GM23338 (cell line): ENCODE data around the gene INSM2. TPM values are rescaled to one million over a fixed set of nuclear protein-coding genes. Genes with fewer than 3 reads are reported as not detected.

ENCODE experiments used
- ATAC-seq: fragments of 200-7000 bp; cut with Tn5 transposase; 3 replicates; pipeline ENCODE4 v1.9.1; 2020
- DNase-seq: peaks from one replicate; pipeline ENCODE4 v3.0.0-alpha.2; 2015; ENCODE audit warnings: low spot score
- H2AFZ ChIP-seq: fragments of 200-600 bp; sonication (generic); 2 replicates; pipeline ENCODE4 v1.8.0; 2016; ENCODE audit warnings: antibody characterized with exemption, mild to moderate bottlenecking, moderate library complexity
- H3F3A ChIP-seq: fragments of 200-600 bp; sonication (generic); replicated peaks from 2 replicates; pipeline ENCODE4 v1.8.0; 2017; ENCODE audit warnings: antibody characterized with exemption, mixed run types, low read depth
- H3K27ac ChIP-seq: fragments of 200-600 bp; sonication (generic); 2 replicates; pipeline ENCODE4 v1.6.1; 2016; ENCODE audit warnings: low read depth
- H3K27me3 ChIP-seq: fragments of 200-600 bp; sonication (generic); 2 replicates; pipeline ENCODE4 v1.8.0; 2016; ENCODE audit warnings: mild to moderate bottlenecking, mixed run types, moderate library complexity; ENCODE audit not compliant: insufficient read depth
- H3K36me3 ChIP-seq: fragments of 200-600 bp; sonication (generic); 2 replicates; pipeline ENCODE4 v1.8.0; 2016; ENCODE audit warnings: mild to moderate bottlenecking; ENCODE audit not compliant: insufficient read depth
- H3K4me1 ChIP-seq: fragments of 200-600 bp; sonication (generic); 2 replicates; pipeline ENCODE4 v1.8.0; 2016; ENCODE audit warnings: mild to moderate bottlenecking, moderate library complexity; ENCODE audit not compliant: insufficient read depth
- H3K4me2 ChIP-seq: fragments of 200-600 bp; sonication (generic); 2 replicates; pipeline ENCODE4 v1.7.1; 2017; ENCODE audit warnings: mixed run types
- H3K4me3 ChIP-seq: fragments of 200-600 bp; sonication (generic); 2 replicates; pipeline ENCODE4 v1.6.1; 2016; ENCODE audit warnings: mixed run types
- H3K79me2 ChIP-seq: fragments of 200-600 bp; sonication (generic); replicated peaks from 2 replicates; pipeline ENCODE4 v1.8.0; 2017; ENCODE audit warnings: mild to moderate bottlenecking; ENCODE audit not compliant: insufficient read depth
- H3K9me2 ChIP-seq: fragments of 200-600 bp; sonication (generic); 2 replicates; pipeline ENCODE4 v1.8.0; 2017; ENCODE audit not compliant: insufficient read depth
- H4K20me1 ChIP-seq: fragments of 200-600 bp; sonication (generic); replicated peaks from 2 replicates; pipeline ENCODE4 v1.8.0; 2017; ENCODE audit warnings: mild to moderate bottlenecking; ENCODE audit not compliant: insufficient read depth
- H3K27ac Mint-ChIP-seq: 2 replicates; pipeline ENCODE4 v1.8.0; 2020; ENCODE audit warnings: inconsistent platforms, mild to moderate bottlenecking, moderate library complexity, mixed read lengths
- H3K27me3 Mint-ChIP-seq: 3 replicates; pipeline ENCODE4 v1.8.0; 2022; ENCODE audit warnings: low read depth, mild to moderate bottlenecking, moderate library complexity, mixed read lengths, inconsistent platforms; ENCODE audit not compliant: insufficient read depth, poor library complexity
- H3K36me3 Mint-ChIP-seq: 3 replicates; pipeline ENCODE4 v1.8.0; 2021; ENCODE audit warnings: low read depth, mild to moderate bottlenecking, inconsistent platforms, moderate library complexity, mixed read lengths
- H3K4me1 Mint-ChIP-seq: 3 replicates; pipeline ENCODE4 v1.8.0; 2020; ENCODE audit warnings: mild to moderate bottlenecking, inconsistent platforms, mixed read lengths
- H3K4me3 Mint-ChIP-seq: 3 replicates; pipeline ENCODE4 v1.8.0; 2021; ENCODE audit warnings: moderate library complexity, mild to moderate bottlenecking, inconsistent platforms, mixed read lengths
- H3K9me3 Mint-ChIP-seq: 3 replicates; pipeline ENCODE4 v1.8.0; 2020; ENCODE audit warnings: moderate library complexity, mild to moderate bottlenecking, inconsistent platforms, mixed read lengths
- CREB1 ChIP-seq: fragments of 250-450 bp; sonication (Bioruptor Pico); IDR thresholded peaks from 2 replicates; pipeline ENCODE4 v1.5.0; 2020; ENCODE audit warnings: low read depth, mild to moderate bottlenecking, moderate library complexity
- EZH2 ChIP-seq: fragments of 200-600 bp; sonication (generic); IDR thresholded peaks from one replicate; pipeline ENCODE4 v1.8.0; 2017; ENCODE audit warnings: antibody characterized with exemption, mild to moderate bottlenecking, low read depth; ENCODE audit not compliant: unreplicated experiment
- EZH2phosphoT487 ChIP-seq: fragments of 200-600 bp; sonication (generic); IDR thresholded peaks from one replicate; pipeline ENCODE4 v1.8.1; 2018; ENCODE audit warnings: antibody characterized with exemption; ENCODE audit not compliant: unreplicated experiment
- JUNB ChIP-seq: IDR thresholded peaks from one replicate; pipeline ENCODE4 v1.6.1; 2016; ENCODE audit warnings: antibody characterized with exemption; ENCODE audit not compliant: unreplicated experiment
- NANOG ChIP-seq: IDR thresholded peaks from 2 replicates; pipeline ENCODE4 v1.6.1; 2016; ENCODE audit warnings: antibody characterized with exemption, borderline replicate concordance
- POLR2AphosphoS5 ChIP-seq: IDR thresholded peaks from 2 replicates; pipeline ENCODE4 v1.6.1; 2016; ENCODE audit warnings: antibody characterized with exemption, low read depth
- STAT1 ChIP-seq: IDR thresholded peaks from one replicate; pipeline ENCODE4 v1.6.1; 2016; ENCODE audit warnings: antibody characterized with exemption; ENCODE audit not compliant: unreplicated experiment
- ZNF114 ChIP-seq: fragments of 250-450 bp; sonication (Bioruptor Pico); IDR thresholded peaks from 2 replicates; pipeline ENCODE4 v1.5.0; 2020; ENCODE audit warnings: mild to moderate bottlenecking, moderate library complexity
- ZNF331 ChIP-seq: fragments of 250-450 bp; sonication (Bioruptor Pico); IDR thresholded peaks from 2 replicates; pipeline ENCODE4 v1.5.0; 2020; ENCODE audit warnings: low read depth, mild to moderate bottlenecking, moderate library complexity
- polyA plus RNA-seq: library from polyadenylated mRNA; unstranded; fragments of >200 nt; fragmentation: Nextera tagmentation; extraction: Ambion mirVana; gene quantifications from 2 replicates; pipeline ENCODE4 v1.2.1, GENCODE V29; 2016
- total RNA-seq: library from RNA; depleted of rRNA; stranded (reverse); fragments of >200 nt; shearing (Covaris generic); gene quantifications from 2 replicates; pipeline ENCODE4 v1.2.3, GENCODE V29; 2014
- TF ChIP-seq, protein P1 (sequence below), 2 experiments: fragments of 200-600 bp in 1 of 2; sonication (generic) in 1 of 2; conservative IDR thresholded peaks; 2 replicates each; pipeline versions ENCODE4 v1.5.1 to v1.6.1; 2016 to 2017; ENCODE audit warnings: antibody characterized with exemption in 2 of 2, low read depth in 2 of 2, mild to moderate bottlenecking in 2 of 2, moderate library complexity in 1 of 2
- TF ChIP-seq, protein P2 (sequence below): IDR thresholded peaks from one replicate; pipeline ENCODE4 v1.6.1; 2018; ENCODE audit warnings: antibody characterized with exemption; ENCODE audit not compliant: unreplicated experiment
- TF ChIP-seq, protein P3 (sequence below): fragments of 250-450 bp; sonication (Bioruptor Pico); IDR thresholded peaks from 2 replicates; pipeline ENCODE4 v1.5.0; 2020; ENCODE audit warnings: mild to moderate bottlenecking, moderate library complexity
- TF ChIP-seq, protein P4 (sequence below): IDR thresholded peaks from 2 replicates; pipeline ENCODE4 v1.6.1; 2016; ENCODE audit warnings: antibody characterized with exemption

Gene INSM2
- total and polyA plus RNA-seq, 2 experiments from 2014 or later, result not detected

DNA sequence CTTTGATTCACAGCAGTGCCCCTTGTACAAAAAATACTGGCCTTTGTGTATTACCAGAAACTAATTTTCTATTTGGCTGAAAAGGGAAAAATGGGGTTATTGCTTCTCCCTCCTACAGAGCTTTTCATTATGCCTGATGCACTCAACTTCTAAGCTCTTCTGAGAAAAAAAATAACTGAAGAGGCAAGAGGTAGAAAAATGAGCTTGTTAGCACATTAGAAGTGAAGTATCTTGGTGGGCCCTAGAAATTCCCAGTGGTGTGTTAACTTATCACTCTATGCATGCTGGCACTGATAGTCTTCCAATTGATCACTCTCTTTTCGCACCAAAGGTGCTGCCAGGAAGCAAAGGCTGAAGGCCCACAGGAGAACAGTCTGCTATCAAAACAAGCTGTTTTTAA, 17.1 kb downstream of the INSM2 start:
- no peaks in the 10 kb centered on the region for H3K4me1 ChIP-seq

More for the DNA sequence above, 17.1 kb downstream of the INSM2 start:
- Histone ChIP-seq H3K27me3 (no peaks in the 10 kb centered on the region), H3K79me2 (no peaks in the 10 kb centered on the region), H3K4me2 (no peak overlapping the region), H3K36me3 (no peaks in the 10 kb centered on the region), H4K20me1 (no peaks in the 10 kb centered on the region), H3K9me2 (no peaks in the 10 kb centered on the region), H3K27ac (no peak overlapping the region), H2AFZ (no peak overlapping the region), H3F3A (no peaks in the 10 kb centered on the region), H3K4me3 (no peak overlapping the region)
- H3K27me3 Mint-ChIP-seq, result no peaks in the 10 kb centered on the region
- no peak overlapping the region for H3K4me3 Mint-ChIP-seq
- H3K36me3 Mint-ChIP-seq, result no peaks in the 10 kb centered on the region
- TF ChIP-seq NANOG, result no peak
- no peak for TF ChIP-seq POLR2AphosphoS5
- TF ChIP-seq STAT1, result no peak
- no peak for TF ChIP-seq EZH2phosphoT487
- TF ChIP-seq ZNF114 (CRISPR knock-in tag), result no peak
- TF ChIP-seq JUNB, result no peak
- TF ChIP-seq EZH2, result no peak
- TF ChIP-seq, protein P1, sequence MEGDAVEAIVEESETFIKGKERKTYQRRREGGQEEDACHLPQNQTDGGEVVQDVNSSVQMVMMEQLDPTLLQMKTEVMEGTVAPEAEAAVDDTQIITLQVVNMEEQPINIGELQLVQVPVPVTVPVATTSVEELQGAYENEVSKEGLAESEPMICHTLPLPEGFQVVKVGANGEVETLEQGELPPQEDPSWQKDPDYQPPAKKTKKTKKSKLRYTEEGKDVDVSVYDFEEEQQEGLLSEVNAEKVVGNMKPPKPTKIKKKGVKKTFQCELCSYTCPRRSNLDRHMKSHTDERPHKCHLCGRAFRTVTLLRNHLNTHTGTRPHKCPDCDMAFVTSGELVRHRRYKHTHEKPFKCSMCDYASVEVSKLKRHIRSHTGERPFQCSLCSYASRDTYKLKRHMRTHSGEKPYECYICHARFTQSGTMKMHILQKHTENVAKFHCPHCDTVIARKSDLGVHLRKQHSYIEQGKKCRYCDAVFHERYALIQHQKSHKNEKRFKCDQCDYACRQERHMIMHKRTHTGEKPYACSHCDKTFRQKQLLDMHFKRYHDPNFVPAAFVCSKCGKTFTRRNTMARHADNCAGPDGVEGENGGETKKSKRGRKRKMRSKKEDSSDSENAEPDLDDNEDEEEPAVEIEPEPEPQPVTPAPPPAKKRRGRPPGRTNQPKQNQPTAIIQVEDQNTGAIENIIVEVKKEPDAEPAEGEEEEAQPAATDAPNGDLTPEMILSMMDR (conservative IDR thresholded peaks at IDR 0.05; ENCODE audit: low read depth in 2 of 2), result no peak
- TF ChIP-seq CREB1 (CRISPR knock-in tag), result no peak
- TF ChIP-seq, protein P2, sequence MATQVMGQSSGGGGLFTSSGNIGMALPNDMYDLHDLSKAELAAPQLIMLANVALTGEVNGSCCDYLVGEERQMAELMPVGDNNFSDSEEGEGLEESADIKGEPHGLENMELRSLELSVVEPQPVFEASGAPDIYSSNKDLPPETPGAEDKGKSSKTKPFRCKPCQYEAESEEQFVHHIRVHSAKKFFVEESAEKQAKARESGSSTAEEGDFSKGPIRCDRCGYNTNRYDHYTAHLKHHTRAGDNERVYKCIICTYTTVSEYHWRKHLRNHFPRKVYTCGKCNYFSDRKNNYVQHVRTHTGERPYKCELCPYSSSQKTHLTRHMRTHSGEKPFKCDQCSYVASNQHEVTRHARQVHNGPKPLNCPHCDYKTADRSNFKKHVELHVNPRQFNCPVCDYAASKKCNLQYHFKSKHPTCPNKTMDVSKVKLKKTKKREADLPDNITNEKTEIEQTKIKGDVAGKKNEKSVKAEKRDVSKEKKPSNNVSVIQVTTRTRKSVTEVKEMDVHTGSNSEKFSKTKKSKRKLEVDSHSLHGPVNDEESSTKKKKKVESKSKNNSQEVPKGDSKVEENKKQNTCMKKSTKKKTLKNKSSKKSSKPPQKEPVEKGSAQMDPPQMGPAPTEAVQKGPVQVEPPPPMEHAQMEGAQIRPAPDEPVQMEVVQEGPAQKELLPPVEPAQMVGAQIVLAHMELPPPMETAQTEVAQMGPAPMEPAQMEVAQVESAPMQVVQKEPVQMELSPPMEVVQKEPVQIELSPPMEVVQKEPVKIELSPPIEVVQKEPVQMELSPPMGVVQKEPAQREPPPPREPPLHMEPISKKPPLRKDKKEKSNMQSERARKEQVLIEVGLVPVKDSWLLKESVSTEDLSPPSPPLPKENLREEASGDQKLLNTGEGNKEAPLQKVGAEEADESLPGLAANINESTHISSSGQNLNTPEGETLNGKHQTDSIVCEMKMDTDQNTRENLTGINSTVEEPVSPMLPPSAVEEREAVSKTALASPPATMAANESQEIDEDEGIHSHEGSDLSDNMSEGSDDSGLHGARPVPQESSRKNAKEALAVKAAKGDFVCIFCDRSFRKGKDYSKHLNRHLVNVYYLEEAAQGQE, result no peak
- TF ChIP-seq, protein P3, sequence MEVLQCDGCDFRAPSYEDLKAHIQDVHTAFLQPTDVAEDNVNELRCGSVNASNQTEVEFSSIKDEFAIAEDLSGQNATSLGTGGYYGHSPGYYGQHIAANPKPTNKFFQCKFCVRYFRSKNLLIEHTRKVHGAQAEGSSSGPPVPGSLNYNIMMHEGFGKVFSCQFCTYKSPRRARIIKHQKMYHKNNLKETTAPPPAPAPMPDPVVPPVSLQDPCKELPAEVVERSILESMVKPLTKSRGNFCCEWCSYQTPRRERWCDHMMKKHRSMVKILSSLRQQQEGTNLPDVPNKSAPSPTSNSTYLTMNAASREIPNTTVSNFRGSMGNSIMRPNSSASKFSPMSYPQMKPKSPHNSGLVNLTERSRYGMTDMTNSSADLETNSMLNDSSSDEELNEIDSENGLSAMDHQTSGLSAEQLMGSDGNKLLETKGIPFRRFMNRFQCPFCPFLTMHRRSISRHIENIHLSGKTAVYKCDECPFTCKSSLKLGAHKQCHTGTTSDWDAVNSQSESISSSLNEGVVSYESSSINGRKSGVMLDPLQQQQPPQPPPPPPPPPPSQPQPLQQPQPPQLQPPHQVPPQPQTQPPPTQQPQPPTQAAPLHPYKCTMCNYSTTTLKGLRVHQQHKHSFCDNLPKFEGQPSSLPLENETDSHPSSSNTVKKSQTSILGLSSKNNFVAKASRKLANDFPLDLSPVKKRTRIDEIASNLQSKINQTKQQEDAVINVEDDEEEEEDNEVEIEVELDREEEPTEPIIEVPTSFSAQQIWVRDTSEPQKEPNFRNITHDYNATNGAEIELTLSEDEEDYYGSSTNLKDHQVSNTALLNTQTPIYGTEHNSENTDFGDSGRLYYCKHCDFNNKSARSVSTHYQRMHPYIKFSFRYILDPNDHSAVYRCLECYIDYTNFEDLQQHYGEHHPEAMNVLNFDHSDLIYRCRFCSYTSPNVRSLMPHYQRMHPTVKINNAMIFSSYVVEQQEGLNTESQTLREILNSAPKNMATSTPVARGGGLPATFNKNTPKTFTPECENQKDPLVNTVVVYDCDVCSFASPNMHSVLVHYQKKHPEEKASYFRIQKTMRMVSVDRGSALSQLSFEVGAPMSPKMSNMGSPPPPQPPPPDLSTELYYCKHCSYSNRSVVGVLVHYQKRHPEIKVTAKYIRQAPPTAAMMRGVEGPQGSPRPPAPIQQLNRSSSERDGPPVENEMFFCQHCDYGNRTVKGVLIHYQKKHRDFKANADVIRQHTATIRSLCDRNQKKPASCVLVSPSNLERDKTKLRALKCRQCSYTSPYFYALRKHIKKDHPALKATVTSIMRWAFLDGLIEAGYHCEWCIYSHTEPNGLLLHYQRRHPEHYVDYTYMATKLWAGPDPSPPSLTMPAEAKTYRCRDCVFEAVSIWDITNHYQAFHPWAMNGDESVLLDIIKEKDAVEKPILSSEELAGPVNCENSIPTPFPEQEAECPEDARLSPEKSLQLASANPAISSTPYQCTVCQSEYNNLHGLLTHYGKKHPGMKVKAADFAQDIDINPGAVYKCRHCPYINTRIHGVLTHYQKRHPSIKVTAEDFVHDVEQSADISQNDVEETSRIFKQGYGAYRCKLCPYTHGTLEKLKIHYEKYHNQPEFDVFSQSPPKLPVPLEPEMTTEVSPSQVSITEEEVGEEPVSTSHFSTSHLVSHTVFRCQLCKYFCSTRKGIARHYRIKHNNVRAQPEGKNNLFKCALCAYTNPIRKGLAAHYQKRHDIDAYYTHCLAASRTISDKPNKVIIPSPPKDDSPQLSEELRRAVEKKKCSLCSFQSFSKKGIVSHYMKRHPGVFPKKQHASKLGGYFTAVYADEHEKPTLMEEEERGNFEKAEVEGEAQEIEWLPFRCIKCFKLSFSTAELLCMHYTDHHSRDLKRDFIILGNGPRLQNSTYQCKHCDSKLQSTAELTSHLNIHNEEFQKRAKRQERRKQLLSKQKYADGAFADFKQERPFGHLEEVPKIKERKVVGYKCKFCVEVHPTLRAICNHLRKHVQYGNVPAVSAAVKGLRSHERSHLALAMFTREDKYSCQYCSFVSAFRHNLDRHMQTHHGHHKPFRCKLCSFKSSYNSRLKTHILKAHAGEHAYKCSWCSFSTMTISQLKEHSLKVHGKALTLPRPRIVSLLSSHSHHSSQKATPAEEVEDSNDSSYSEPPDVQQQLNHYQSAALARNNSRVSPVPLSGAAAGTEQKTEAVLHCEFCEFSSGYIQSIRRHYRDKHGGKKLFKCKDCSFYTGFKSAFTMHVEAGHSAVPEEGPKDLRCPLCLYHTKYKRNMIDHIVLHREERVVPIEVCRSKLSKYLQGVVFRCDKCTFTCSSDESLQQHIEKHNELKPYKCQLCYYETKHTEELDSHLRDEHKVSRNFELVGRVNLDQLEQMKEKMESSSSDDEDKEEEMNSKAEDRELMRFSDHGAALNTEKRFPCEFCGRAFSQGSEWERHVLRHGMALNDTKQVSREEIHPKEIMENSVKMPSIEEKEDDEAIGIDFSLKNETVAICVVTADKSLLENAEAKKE, result no peak
- TF ChIP-seq, protein P4, sequence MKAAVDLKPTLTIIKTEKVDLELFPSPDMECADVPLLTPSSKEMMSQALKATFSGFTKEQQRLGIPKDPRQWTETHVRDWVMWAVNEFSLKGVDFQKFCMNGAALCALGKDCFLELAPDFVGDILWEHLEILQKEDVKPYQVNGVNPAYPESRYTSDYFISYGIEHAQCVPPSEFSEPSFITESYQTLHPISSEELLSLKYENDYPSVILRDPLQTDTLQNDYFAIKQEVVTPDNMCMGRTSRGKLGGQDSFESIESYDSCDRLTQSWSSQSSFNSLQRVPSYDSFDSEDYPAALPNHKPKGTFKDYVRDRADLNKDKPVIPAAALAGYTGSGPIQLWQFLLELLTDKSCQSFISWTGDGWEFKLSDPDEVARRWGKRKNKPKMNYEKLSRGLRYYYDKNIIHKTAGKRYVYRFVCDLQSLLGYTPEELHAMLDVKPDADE, result no peak
- no peak for TF ChIP-seq ZNF331 (CRISPR knock-in tag)
- no peak for DNase-seq
- H3K4me1 Mint-ChIP-seq, result peaks cover 13% of the 10 kb centered on the region; the same call in 2 of the 3 replicates
- no peak for ATAC-seq
- no peaks in the 10 kb centered on the region for H3K9me3 Mint-ChIP-seq
- no peak overlapping the region for H3K27ac Mint-ChIP-seq
